B cell (primary cell): ENCODE measurements around the gene VARS1. TPM values are rescaled to one million over a fixed set of nuclear protein-coding genes. Genes with fewer than 3 reads are reported as not detected.

Experiments used
- ATAC-seq: fragments of 200-7000 bp; cut with Tn5 transposase; one replicate; pipeline ENCODE4 v1.10.0; 2021; ENCODE audit warnings: low read depth, mild to moderate bottlenecking, moderate number of reproducible peaks, moderate library complexity
- CTCF ChIA-PET: fragments of 350-600 bp; sonication (Branson Sonifier 250); formaldehyde crosslinking; loops from one replicate; lab custom pipeline; 2021; ENCODE audit warnings: antibody characterized with exemption, inconsistent platforms; lab: Charles Lee
- POLR2A ChIA-PET: fragments of 350-600 bp; sonication (Branson Sonifier 250); formaldehyde crosslinking; loops from one replicate; lab custom pipeline; 2021; ENCODE audit warnings: antibody characterized with exemption; lab: Charles Lee
- DNase-seq: peaks from one replicate; pipeline ENCODE4 v3.0.0; 2013
- H2AFZ ChIP-seq: 2 replicates; pipeline ENCODE4 v1.6.1; 2012; ENCODE audit warnings: mild to moderate bottlenecking, low read depth, low read length; ENCODE audit not compliant: insufficient read depth, poor library complexity, severe bottlenecking
- H3K27ac ChIP-seq, 2 donors: 1 replicate in 1 of 2; 2 replicates in 1 of 2; pipeline ENCODE4 v1.5.1; 2012 to 2013; ENCODE audit warnings: low read length in 2 of 2, mild to moderate bottlenecking in 2 of 2, moderate library complexity in 1 of 2
- H3K27me3 ChIP-seq, 4 experiments: fragments of 200-600 bp in 1 of 4; sonication (generic) in 1 of 4; replicated peaks in 1 of 4; 1 replicate in 2 of 4; 2 replicates in 2 of 4; pipeline versions ENCODE4 v1.6.1 to v1.7.0; 2013 to 2016; ENCODE audit warnings: low read length in 3 of 4, mild to moderate bottlenecking in 2 of 4, mixed read lengths in 1 of 4, moderate library complexity in 1 of 4; ENCODE audit not compliant: insufficient read depth in 4 of 4, control insufficient read depth in 3 of 4; ENCODE audit errors: control extremely low read depth in 1 of 4
- H3K36me3 ChIP-seq, 2 experiments: replicated peaks in 1 of 2; 1 replicate in 1 of 2; 2 replicates in 1 of 2; pipeline versions ENCODE4 v1.6.1 to v1.7.1; 2013; ENCODE audit warnings: low read length in 1 of 2; ENCODE audit not compliant: insufficient read depth in 2 of 2, control insufficient read depth in 1 of 2; ENCODE audit errors: control extremely low read depth in 1 of 2, extremely low read depth in 1 of 2
- H3K4me1 ChIP-seq, 2 donors: fragments of 200-600 bp in 1 of 2; sonication (generic) in 1 of 2; 1 replicate in 1 of 2; 2 replicates in 1 of 2; pipeline versions ENCODE4 v1.5.1 to v1.6.1; 2013 to 2017; ENCODE audit warnings: low read length in 2 of 2; ENCODE audit not compliant: control insufficient read depth in 2 of 2, insufficient read depth in 2 of 2
- H3K4me2 ChIP-seq: replicated peaks from 2 replicates; pipeline ENCODE3; 2012; ENCODE audit warnings: mild to moderate bottlenecking, low read depth, low read length; ENCODE audit not compliant: poor library complexity, severe bottlenecking
- H3K4me3 ChIP-seq, 5 experiments: fragments of 200-600 bp in 1 of 5; sonication (generic) in 1 of 5; 1 replicate in 3 of 5; 2 replicates in 2 of 5; pipeline versions ENCODE4 v1.5.1 to v1.7.0; 2011 to 2016; ENCODE audit warnings: low read length in 4 of 5, mild to moderate bottlenecking in 4 of 5, low read depth in 2 of 5, control low read depth in 1 of 5, moderate library complexity in 1 of 5; ENCODE audit not compliant: insufficient read depth in 1 of 5; ENCODE audit errors: control extremely low read depth in 1 of 5, extremely low read depth in 1 of 5
- H3K79me2 ChIP-seq: fragments of 200-600 bp; sonication (generic); one replicate; pipeline ENCODE4 v1.6.0; 2016; ENCODE audit warnings: low read length; ENCODE audit not compliant: control insufficient read depth, insufficient read depth
- H3K9ac ChIP-seq: fragments of 200-600 bp; sonication (generic); 2 replicates; pipeline ENCODE4 v1.6.1; 2017; ENCODE audit warnings: mild to moderate bottlenecking, low read length, moderate library complexity
- H3K9me3 ChIP-seq, 3 donors: one replicate each; pipeline versions ENCODE4 v1.6.1 to v1.7.1; 2013; ENCODE audit warnings: low read length in 2 of 3; ENCODE audit not compliant: control insufficient read depth in 2 of 3, insufficient read depth in 1 of 3; ENCODE audit errors: control extremely low read depth in 1 of 3
- H4K20me1 ChIP-seq: 2 replicates; pipeline ENCODE4 v1.6.0; 2012; ENCODE audit warnings: mild to moderate bottlenecking, low read length; ENCODE audit not compliant: insufficient read depth, control insufficient read depth, poor library complexity, severe bottlenecking
- H3K27ac Mint-ChIP-seq: one replicate; pipeline ENCODE4 v1.8.0; 2021; ENCODE audit warnings: mixed read lengths
- H3K27me3 Mint-ChIP-seq: one replicate; pipeline ENCODE4 v1.8.0; 2021; ENCODE audit warnings: mixed read lengths
- H3K4me1 Mint-ChIP-seq: one replicate; pipeline ENCODE4 v1.8.0; 2021; ENCODE audit warnings: mixed read lengths
- H3K4me3 Mint-ChIP-seq: one replicate; pipeline ENCODE4 v1.8.0; 2021; ENCODE audit warnings: mixed read lengths
- H3K9me3 Mint-ChIP-seq: one replicate; pipeline ENCODE4 v1.8.0; 2022; ENCODE audit warnings: mixed read lengths; ENCODE audit not compliant: insufficient read depth
- EZH2 ChIP-seq: IDR thresholded peaks from 2 replicates; pipeline ENCODE4 v1.6.1; 2012; ENCODE audit warnings: borderline replicate concordance, low read depth, mild to moderate bottlenecking, moderate library complexity, low read length; ENCODE audit not compliant: insufficient read depth, poor library complexity, severe bottlenecking
- WGBS: methylation state at CpG from one replicate; pipeline ENCODE4 v1.1.5; 2013; ENCODE audit warnings: missing lambda C conversion rate; ENCODE audit not compliant: insufficient coverage; 5-methylcytosine and 5-hydroxymethylcytosine counted together
- intact Hi-C: fragments of 100-400 bp; cut with micrococcal nuclease; formaldehyde crosslinking; loops from one replicate; pipeline ENCODE4 v1.10.0; 2022
- polyA plus RNA-seq: library from polyadenylated mRNA; depleted of rRNA; stranded (reverse); fragments of >200 nt; gene quantifications from 2 replicates; pipeline ENCODE4 v1.2.3, GENCODE V29; 2012
- total RNA-seq, 2 donors: library from RNA; stranded (reverse); fragments of 120-200 nt in 1 of 2; gene quantifications; 1 replicate in 1 of 2; 2 replicates in 1 of 2; pipeline versions ENCODE4 v1.2.3 to v1.2.4, GENCODE V29; 2013 to 2022
- TF ChIP-seq, protein P1 (sequence below): fragments of 200-600 bp; IDR thresholded peaks from one replicate; pipeline ENCODE4 v1.8.0; 2022; ENCODE audit warnings: antibody characterized with exemption, mild to moderate bottlenecking

Gene VARS1
- total and polyA plus RNA-seq, 2 donors (not counting 1 experiment from before 2014, with no cell fraction given): 52.3 to 66.8 TPM

- no peak for TF ChIP-seq EZH2
- TF ChIP-seq, protein P1, sequence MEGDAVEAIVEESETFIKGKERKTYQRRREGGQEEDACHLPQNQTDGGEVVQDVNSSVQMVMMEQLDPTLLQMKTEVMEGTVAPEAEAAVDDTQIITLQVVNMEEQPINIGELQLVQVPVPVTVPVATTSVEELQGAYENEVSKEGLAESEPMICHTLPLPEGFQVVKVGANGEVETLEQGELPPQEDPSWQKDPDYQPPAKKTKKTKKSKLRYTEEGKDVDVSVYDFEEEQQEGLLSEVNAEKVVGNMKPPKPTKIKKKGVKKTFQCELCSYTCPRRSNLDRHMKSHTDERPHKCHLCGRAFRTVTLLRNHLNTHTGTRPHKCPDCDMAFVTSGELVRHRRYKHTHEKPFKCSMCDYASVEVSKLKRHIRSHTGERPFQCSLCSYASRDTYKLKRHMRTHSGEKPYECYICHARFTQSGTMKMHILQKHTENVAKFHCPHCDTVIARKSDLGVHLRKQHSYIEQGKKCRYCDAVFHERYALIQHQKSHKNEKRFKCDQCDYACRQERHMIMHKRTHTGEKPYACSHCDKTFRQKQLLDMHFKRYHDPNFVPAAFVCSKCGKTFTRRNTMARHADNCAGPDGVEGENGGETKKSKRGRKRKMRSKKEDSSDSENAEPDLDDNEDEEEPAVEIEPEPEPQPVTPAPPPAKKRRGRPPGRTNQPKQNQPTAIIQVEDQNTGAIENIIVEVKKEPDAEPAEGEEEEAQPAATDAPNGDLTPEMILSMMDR: no peak
- Mint-ChIP-seq H3K27ac (peak overlapping the region; percentile 99), H3K27me3 (no peaks in the 10 kb centered on the region), H3K9me3 (no peaks in the 10 kb centered on the region), H3K4me1 (peaks cover 57% of the 10 kb centered on the region), H3K4me3 (peak overlapping the region; percentile 97)
- no peaks in the 10 kb centered on the region for H3K27me3 ChIP-seq
- peak overlapping the region; percentile 75 to 87 for H3K27ac ChIP-seq
- ChIA-PET POLR2A (interaction anchor here (0.5 to 3.5 kb wide), 12 partner anchors 11 to 174 kb away, joined by 3 to 38 read pairs (median 5); partner anchors contain the start of genes CLIC1, HSPA1A, HSPA1L and LSM2), CTCF (interaction anchor here (0.5 to 2.8 kb wide), 14 partner anchors 11 to 142 kb away, joined by 3 to 20 read pairs (median 4); partner anchors contain the start of genes HSPA1A, HSPA1B, HSPA1L and LSM2)
- peak overlapping the region; percentile 97 for H3K4me2 ChIP-seq
- H3K36me3 ChIP-seq: peaks cover 0 to 28% of the 10 kb centered on the region in 2 experiments
- H4K20me1 ChIP-seq: no peaks in the 10 kb centered on the region
- H3K79me2 ChIP-seq: peaks cover 30% of the 10 kb centered on the region
- peak; percentile 40 for DNase-seq
- H2AFZ ChIP-seq: peak overlapping the region; percentile 80
- H3K9ac ChIP-seq: peak overlapping the region; percentile 92
- intact Hi-C loops: loop anchor here (2.0 to 5.0 kb wide), 4 partner anchors 18 to 128 kb away; partner anchors contain the start of genes CSNK2B, LY6G5B, NEU1 and VWA7
- no peak for ATAC-seq
- WGBS: 1% methylated on average over 35 of the region's 44 CpGs
- peak overlapping the region; percentile 72 to 96 (median 95) for H3K4me3 ChIP-seq
- H3K4me1 ChIP-seq: peaks cover 52 to 66% of the 10 kb centered on the region in 2 donors
- no peaks in the 10 kb centered on the region for H3K9me3 ChIP-seq
These were observed 511 bp downstream of the VARS1 start for GRCh38 chr6:31794866-31795615.
